Activated naive CD4-positive, alpha-beta T cell treated with anti-CD3 and anti-CD28 coated beads, Interleukin-2, amount 10 ng/mL, durations not matched to agents 7 days and 5 days (primary cell): ENCODE data around the gene EWSR1.
"Not testable (repeated sequence)": the region's sequence is repeated elsewhere in the genome, so short reads cannot be mapped to it uniquely, and the experiment has no call there.

Experiments
- CTCF ChIA-PET: fragments of 350-600 bp; sonication (Branson Sonifier 250); formaldehyde crosslinking; loops from one replicate; lab custom pipeline; 2021; ENCODE audit warnings: antibody characterized with exemption; lab: Charles Lee
- DNase-seq: peaks from one replicate; pipeline ENCODE4 v3.0.0-alpha.2; 2020
- H3K27ac Mint-ChIP-seq: one replicate; pipeline ENCODE4 v1.8.0; 2021; ENCODE audit warnings: mild to moderate bottlenecking, moderate library complexity, mixed read lengths
- H3K27me3 Mint-ChIP-seq: one replicate; pipeline ENCODE4 v1.8.0; 2021; ENCODE audit warnings: mild to moderate bottlenecking, mixed read lengths
- H3K36me3 Mint-ChIP-seq: one replicate; pipeline ENCODE4 v1.8.0; 2021; ENCODE audit warnings: mixed read lengths
- H3K4me1 Mint-ChIP-seq: one replicate; pipeline ENCODE4 v1.8.0; 2021; ENCODE audit warnings: mixed read lengths
- H3K4me3 Mint-ChIP-seq: one replicate; pipeline ENCODE4 v1.8.0; 2021; ENCODE audit warnings: mild to moderate bottlenecking, moderate library complexity, mixed read lengths
- H3K9me3 Mint-ChIP-seq: one replicate; pipeline ENCODE4 v1.8.0; 2021; ENCODE audit warnings: mixed read lengths

The EWSR1 gene

GRCh38 chr22:29233277-29233877, 34.7 kb upstream of the EWSR1 start:
- H3K4me3 Mint-ChIP-seq = no peak overlapping the region
- no peak for DNase-seq
- H3K27ac Mint-ChIP-seq = no peak overlapping the region
- CTCF ChIA-PET = interaction anchor here (1.0 kb wide), 1 partner anchor 12 kb away, joined by 3 read pairs; no protein-coding TSS in a partner anchor
- H3K36me3 Mint-ChIP-seq = no peaks in the 10 kb centered on the region
- no peaks in the 10 kb centered on the region for H3K4me1 Mint-ChIP-seq
- peaks cover 1% of the 10 kb centered on the region for H3K9me3 Mint-ChIP-seq
- peaks cover 3% of the 10 kb centered on the region for H3K27me3 Mint-ChIP-seq

- H3K4me1 Mint-ChIP-seq, DNase-seq, H3K4me3 Mint-ChIP-seq, H3K27ac Mint-ChIP-seq, H3K36me3 Mint-ChIP-seq, CTCF ChIA-PET: not testable (repeated sequence)
- H3K27me3 Mint-ChIP-seq = peaks cover 45% of the 10 kb centered on the region
- H3K9me3 Mint-ChIP-seq = peaks cover 16% of the 10 kb centered on the region
These were observed 27.6 kb upstream of the EWSR1 start for GRCh38 chr22:29240481-29240880.

- H3K4me3 Mint-ChIP-seq = no peak overlapping the region
- H3K27me3 Mint-ChIP-seq = peaks cover 53% of the 10 kb centered on the region
- no peak for DNase-seq
- no peaks in the 10 kb centered on the region for H3K4me1 Mint-ChIP-seq
- H3K9me3 Mint-ChIP-seq = peaks cover 16% of the 10 kb centered on the region
- no peaks in the 10 kb centered on the region for H3K36me3 Mint-ChIP-seq
- CTCF ChIA-PET = interaction anchor here (1.9 to 2.5 kb wide), 3 partner anchors 19 to 203 kb away, joined by 5 to 18 read pairs (median 15); no protein-coding TSS in a partner anchor
- no peak overlapping the region for H3K27ac Mint-ChIP-seq
These were observed 24.1 kb upstream of the EWSR1 start for GRCh38 chr22:29243874-29244446.

- CTCF ChIA-PET = interaction anchor here (0.6 to 2.5 kb wide), 25 partner anchors 8 to 644 kb away, joined by 3 to 18 read pairs (median 4); partner anchors contain the start of gene EMID1
- H3K4me1 Mint-ChIP-seq = no peaks in the 10 kb centered on the region
- H3K27ac Mint-ChIP-seq = no peak overlapping the region
These were observed 23.1 kb upstream of the EWSR1 start for GRCh38 chr22:29244785-29245625.

GRCh38 chr22:29245626-29246385, 22.3 kb upstream of the EWSR1 start:
- peak; percentile 76 for DNase-seq
- no peak overlapping the region for H3K27ac Mint-ChIP-seq
- H3K36me3 Mint-ChIP-seq = no peaks in the 10 kb centered on the region

More at GRCh38 chr22:29244785-29245625, 23.1 kb upstream of the EWSR1 start:
- no peak for DNase-seq
- H3K9me3 Mint-ChIP-seq = peaks cover 12% of the 10 kb centered on the region
- H3K27me3 Mint-ChIP-seq = peaks cover 52% of the 10 kb centered on the region
- H3K4me3 Mint-ChIP-seq = no peak overlapping the region
- H3K36me3 Mint-ChIP-seq = no peaks in the 10 kb centered on the region

GRCh38 chr22:29247891-29248290, 20.2 kb upstream of the EWSR1 start:
- H3K27me3 Mint-ChIP-seq = peaks cover 31% of the 10 kb centered on the region
- H3K36me3 Mint-ChIP-seq, H3K4me1 Mint-ChIP-seq, H3K9me3 Mint-ChIP-seq, H3K27ac Mint-ChIP-seq, DNase-seq, H3K4me3 Mint-ChIP-seq: not testable (repeated sequence)
- CTCF ChIA-PET = interaction anchor here (1.3 kb wide), 1 partner anchor 81 kb away, joined by 3 read pairs; no protein-coding TSS in a partner anchor

More at GRCh38 chr22:29245626-29246385, 22.3 kb upstream of the EWSR1 start:
- CTCF ChIA-PET = interaction anchor here (0.6 to 2.5 kb wide), 28 partner anchors 9 to 644 kb away, joined by 3 to 18 read pairs (median 4); partner anchors contain the start of genes EMID1 and KREMEN1
- Mint-ChIP-seq H3K27me3 (peaks cover 44% of the 10 kb centered on the region), H3K4me1 (no peaks in the 10 kb centered on the region), H3K9me3 (peaks cover 9% of the 10 kb centered on the region), H3K4me3 (no peak overlapping the region)

- Mint-ChIP-seq H3K27ac (no peak overlapping the region), H3K4me3 (no peak overlapping the region), H3K9me3 (no peaks in the 10 kb centered on the region), H3K36me3 (no peaks in the 10 kb centered on the region), H3K27me3 (peaks cover 19% of the 10 kb centered on the region), H3K4me1 (no peaks in the 10 kb centered on the region)
- CTCF ChIA-PET = no interaction called here
- DNase-seq = no peak
These were observed 16.8 kb upstream of the EWSR1 start for GRCh38 chr22:29251265-29251664.

- Mint-ChIP-seq H3K4me1 (no peaks in the 10 kb centered on the region), H3K27me3 (peaks cover 16% of the 10 kb centered on the region), H3K36me3 (no peaks in the 10 kb centered on the region), H3K9me3 (no peaks in the 10 kb centered on the region), H3K4me3 (no peak overlapping the region), H3K27ac (no peak overlapping the region)
- DNase-seq = no peak
- CTCF ChIA-PET = no interaction called here
These were observed 15.8 kb upstream of the EWSR1 start for GRCh38 chr22:29251981-29252911.

GRCh38 chr22:29253561-29254285, 14.3 kb upstream of the EWSR1 start:
- Mint-ChIP-seq H3K27ac (no peak overlapping the region), H3K4me3 (no peak overlapping the region), H3K4me1 (peaks cover 6% of the 10 kb centered on the region), H3K36me3 (no peaks in the 10 kb centered on the region), H3K27me3 (peaks cover 16% of the 10 kb centered on the region), H3K9me3 (no peaks in the 10 kb centered on the region)
- DNase-seq = no peak
- CTCF ChIA-PET = interaction anchor here (1.4 kb wide), 1 partner anchor 8 kb away, joined by 3 read pairs; no protein-coding TSS in a partner anchor

GRCh38 chr22:29254286-29254660, 13.8 kb upstream of the EWSR1 start:
- H3K36me3 Mint-ChIP-seq = no peaks in the 10 kb centered on the region
- DNase-seq = no peak
- H3K4me3 Mint-ChIP-seq = no peak overlapping the region
- H3K27me3 Mint-ChIP-seq = peaks cover 16% of the 10 kb centered on the region
- H3K4me1 Mint-ChIP-seq = peaks cover 6% of the 10 kb centered on the region
- no peak overlapping the region for H3K27ac Mint-ChIP-seq
- CTCF ChIA-PET = interaction anchor here (1.4 kb wide), 1 partner anchor 8 kb away, joined by 3 read pairs; no protein-coding TSS in a partner anchor
- H3K9me3 Mint-ChIP-seq = no peaks in the 10 kb centered on the region

- H3K36me3 Mint-ChIP-seq = no peaks in the 10 kb centered on the region
- CTCF ChIA-PET = interaction anchor here (1.4 kb wide), 1 partner anchor 9 kb away, joined by 3 read pairs; no protein-coding TSS in a partner anchor
- H3K4me1 Mint-ChIP-seq = peaks cover 6% of the 10 kb centered on the region
- DNase-seq = no peak
- H3K9me3 Mint-ChIP-seq = no peaks in the 10 kb centered on the region
- no peak overlapping the region for H3K27ac Mint-ChIP-seq
- no peak overlapping the region for H3K4me3 Mint-ChIP-seq
- peaks cover 12% of the 10 kb centered on the region for H3K27me3 Mint-ChIP-seq
These were observed 12.9 kb upstream of the EWSR1 start for GRCh38 chr22:29255064-29255621.
